ENCODE results near the gene RTEL1.

RTEL1 gene

GRCh38 chr20:63652192-63652980 is 5.7 kb upstream of the RTEL1 start:
- H3K4me1 ChIP-seq (ENCODE audit: control insufficient read depth, insufficient read depth, low read length), result no peaks in the 10 kb centered on the region; the same call in 1 of the 2 replicates
- H3K4me3 ChIP-seq (ENCODE audit: low read depth, low read length), result peak overlapping the region; percentile 55
- H3K9me3 ChIP-seq (ENCODE audit: control insufficient read depth, insufficient read depth, low read depth, low read length), result no peaks in the 10 kb centered on the region
- ChIA-PET POLR2A (interaction anchor here (0.6 to 1.5 kb wide), 7 partner anchors 8 to 213 kb away, joined by 3 to 17 read pairs (median 3); partner anchors contain the start of genes GMEB2 and TPD52L2), CTCF (interaction anchor here (0.7 to 1.3 kb wide), 2 partner anchors 10 to 428 kb away, joined by 3 read pairs; no protein-coding TSS in a partner anchor)
- peak overlapping the region; percentile 72; the same call in 1 of the 2 replicates for H3K27ac ChIP-seq (ENCODE audit: extremely low read depth, low read depth, low read length)
- H3K36me3 ChIP-seq (ENCODE audit: control insufficient read depth in 2 of 2, insufficient read depth in 1 of 2, low read length in 2 of 2), result no peaks in the 10 kb centered on the region
- TF ChIP-seq ZNF426 (tag by site-specific recombination; IDR thresholded peaks at IDR 0.05) (no peak), ZNF169 (tag by site-specific recombination; IDR thresholded peaks at IDR 0.05) (no peak), ZNF830 (tag by site-specific recombination; IDR thresholded peaks at IDR 0.05; ENCODE audit: low read depth) (no peak), ZNF530 (tag by site-specific recombination; IDR thresholded peaks at IDR 0.05; ENCODE audit: low read depth) (no peak), ZNF555 (tag by site-specific recombination; conservative IDR thresholded peaks at IDR 0.05) (no peak), ZNF398 (tag by site-specific recombination; IDR thresholded peaks at IDR 0.05) (peak; percentile 78), YY1 (tag by site-specific recombination; IDR thresholded peaks at IDR 0.05) (no peak), KLF1 (tag by site-specific recombination; IDR thresholded peaks at IDR 0.05) (peak; percentile 96), ZNF596 (tag by site-specific recombination; IDR thresholded peaks at IDR 0.05) (no peak), ZBTB1 (tag by site-specific recombination; IDR thresholded peaks at IDR 0.05) (no peak), KLF8 (tag by site-specific recombination; IDR thresholded peaks at IDR 0.05) (peak; percentile 51; the same call in 1 of the 2 replicates), ZNF843 (tag by site-specific recombination; IDR thresholded peaks at IDR 0.05) (no peak), ZNF837 (tag by site-specific recombination; IDR thresholded peaks at IDR 0.05) (no peak), ZNF16 (tag by site-specific recombination; IDR thresholded peaks at IDR 0.05; ENCODE audit: low read depth) (no peak), ZNF792 (tag by site-specific recombination; IDR thresholded peaks at IDR 0.05) (no peak), SCRT2 (tag by site-specific recombination; IDR thresholded peaks at IDR 0.05) (no peak), ZNF132 (tag by site-specific recombination; IDR thresholded peaks at IDR 0.05; ENCODE audit: borderline replicate concordance) (no peak), ZNF324 (tag by site-specific recombination; IDR thresholded peaks at IDR 0.05) (0 out of 2 replicates have a peak, but pooled peaks have one; percentile 29), SP7 (tag by site-specific recombination; IDR thresholded peaks at IDR 0.05) (peak; percentile 15)
- TF ChIP-seq, protein P1, sequence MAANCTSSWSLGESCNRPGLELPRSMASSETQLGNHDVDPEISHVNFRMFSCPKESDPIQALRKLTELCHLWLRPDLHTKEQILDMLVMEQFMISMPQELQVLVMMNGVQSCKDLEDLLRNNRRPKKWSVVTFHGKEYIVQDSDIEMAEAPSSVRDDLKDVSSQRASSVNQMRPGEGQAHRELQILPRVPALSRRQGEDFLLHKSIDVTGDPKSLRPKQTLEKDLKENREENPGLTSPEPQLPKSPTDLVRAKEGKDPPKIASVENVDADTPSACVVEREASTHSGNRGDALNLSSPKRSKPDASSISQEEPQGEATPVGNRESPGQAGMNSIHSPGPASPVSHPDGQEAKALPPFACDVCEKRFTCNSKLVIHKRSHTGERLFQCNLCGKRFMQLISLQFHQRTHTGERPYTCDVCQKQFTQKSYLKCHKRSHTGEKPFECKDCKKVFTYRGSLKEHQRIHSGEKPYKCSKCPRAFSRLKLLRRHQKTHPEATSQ (tag by site-specific recombination; IDR thresholded peaks at IDR 0.05), result no peak
- TF ChIP-seq, protein P2, sequence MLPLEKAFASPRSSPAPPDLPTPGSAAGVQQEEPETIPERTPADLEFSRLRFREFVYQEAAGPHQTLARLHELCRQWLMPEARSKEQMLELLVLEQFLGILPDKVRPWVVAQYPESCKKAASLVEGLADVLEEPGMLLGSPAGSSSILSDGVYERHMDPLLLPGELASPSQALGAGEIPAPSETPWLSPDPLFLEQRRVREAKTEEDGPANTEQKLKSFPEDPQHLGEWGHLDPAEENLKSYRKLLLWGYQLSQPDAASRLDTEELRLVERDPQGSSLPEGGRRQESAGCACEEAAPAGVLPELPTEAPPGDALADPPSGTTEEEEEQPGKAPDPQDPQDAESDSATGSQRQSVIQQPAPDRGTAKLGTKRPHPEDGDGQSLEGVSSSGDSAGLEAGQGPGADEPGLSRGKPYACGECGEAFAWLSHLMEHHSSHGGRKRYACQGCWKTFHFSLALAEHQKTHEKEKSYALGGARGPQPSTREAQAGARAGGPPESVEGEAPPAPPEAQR (tag by site-specific recombination; IDR thresholded peaks at IDR 0.05), result no peak
- TF ChIP-seq, protein P3, sequence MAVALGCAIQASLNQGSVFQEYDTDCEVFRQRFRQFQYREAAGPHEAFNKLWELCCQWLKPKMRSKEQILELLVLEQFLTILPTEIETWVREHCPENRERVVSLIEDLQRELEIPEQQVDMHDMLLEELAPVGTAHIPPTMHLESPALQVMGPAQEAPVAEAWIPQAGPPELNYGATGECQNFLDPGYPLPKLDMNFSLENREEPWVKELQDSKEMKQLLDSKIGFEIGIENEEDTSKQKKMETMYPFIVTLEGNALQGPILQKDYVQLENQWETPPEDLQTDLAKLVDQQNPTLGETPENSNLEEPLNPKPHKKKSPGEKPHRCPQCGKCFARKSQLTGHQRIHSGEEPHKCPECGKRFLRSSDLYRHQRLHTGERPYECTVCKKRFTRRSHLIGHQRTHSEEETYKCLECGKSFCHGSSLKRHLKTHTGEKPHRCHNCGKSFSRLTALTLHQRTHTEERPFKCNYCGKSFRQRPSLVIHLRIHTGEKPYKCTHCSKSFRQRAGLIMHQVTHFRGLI (tag by site-specific recombination; IDR thresholded peaks at IDR 0.05), result peak; percentile 69
- TF ChIP-seq, protein P4, sequence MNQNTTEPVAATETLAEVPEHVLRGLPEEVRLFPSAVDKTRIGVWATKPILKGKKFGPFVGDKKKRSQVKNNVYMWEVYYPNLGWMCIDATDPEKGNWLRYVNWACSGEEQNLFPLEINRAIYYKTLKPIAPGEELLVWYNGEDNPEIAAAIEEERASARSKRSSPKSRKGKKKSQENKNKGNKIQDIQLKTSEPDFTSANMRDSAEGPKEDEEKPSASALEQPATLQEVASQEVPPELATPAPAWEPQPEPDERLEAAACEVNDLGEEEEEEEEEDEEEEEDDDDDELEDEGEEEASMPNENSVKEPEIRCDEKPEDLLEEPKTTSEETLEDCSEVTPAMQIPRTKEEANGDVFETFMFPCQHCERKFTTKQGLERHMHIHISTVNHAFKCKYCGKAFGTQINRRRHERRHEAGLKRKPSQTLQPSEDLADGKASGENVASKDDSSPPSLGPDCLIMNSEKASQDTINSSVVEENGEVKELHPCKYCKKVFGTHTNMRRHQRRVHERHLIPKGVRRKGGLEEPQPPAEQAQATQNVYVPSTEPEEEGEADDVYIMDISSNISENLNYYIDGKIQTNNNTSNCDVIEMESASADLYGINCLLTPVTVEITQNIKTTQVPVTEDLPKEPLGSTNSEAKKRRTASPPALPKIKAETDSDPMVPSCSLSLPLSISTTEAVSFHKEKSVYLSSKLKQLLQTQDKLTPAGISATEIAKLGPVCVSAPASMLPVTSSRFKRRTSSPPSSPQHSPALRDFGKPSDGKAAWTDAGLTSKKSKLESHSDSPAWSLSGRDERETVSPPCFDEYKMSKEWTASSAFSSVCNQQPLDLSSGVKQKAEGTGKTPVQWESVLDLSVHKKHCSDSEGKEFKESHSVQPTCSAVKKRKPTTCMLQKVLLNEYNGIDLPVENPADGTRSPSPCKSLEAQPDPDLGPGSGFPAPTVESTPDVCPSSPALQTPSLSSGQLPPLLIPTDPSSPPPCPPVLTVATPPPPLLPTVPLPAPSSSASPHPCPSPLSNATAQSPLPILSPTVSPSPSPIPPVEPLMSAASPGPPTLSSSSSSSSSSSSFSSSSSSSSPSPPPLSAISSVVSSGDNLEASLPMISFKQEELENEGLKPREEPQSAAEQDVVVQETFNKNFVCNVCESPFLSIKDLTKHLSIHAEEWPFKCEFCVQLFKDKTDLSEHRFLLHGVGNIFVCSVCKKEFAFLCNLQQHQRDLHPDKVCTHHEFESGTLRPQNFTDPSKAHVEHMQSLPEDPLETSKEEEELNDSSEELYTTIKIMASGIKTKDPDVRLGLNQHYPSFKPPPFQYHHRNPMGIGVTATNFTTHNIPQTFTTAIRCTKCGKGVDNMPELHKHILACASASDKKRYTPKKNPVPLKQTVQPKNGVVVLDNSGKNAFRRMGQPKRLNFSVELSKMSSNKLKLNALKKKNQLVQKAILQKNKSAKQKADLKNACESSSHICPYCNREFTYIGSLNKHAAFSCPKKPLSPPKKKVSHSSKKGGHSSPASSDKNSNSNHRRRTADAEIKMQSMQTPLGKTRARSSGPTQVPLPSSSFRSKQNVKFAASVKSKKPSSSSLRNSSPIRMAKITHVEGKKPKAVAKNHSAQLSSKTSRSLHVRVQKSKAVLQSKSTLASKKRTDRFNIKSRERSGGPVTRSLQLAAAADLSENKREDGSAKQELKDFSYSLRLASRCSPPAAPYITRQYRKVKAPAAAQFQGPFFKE (tag by site-specific recombination; IDR thresholded peaks at IDR 0.05; ENCODE audit: borderline replicate concordance), result no peak

Data from HEK293 (cell line).